DMS153 treated with DMSO at 0.1 percent for 48 hours (cell line): ENCODE measurements around the gene GSDMA.
"Not testable (repeated sequence)": the region's sequence is repeated elsewhere in the genome, so short reads cannot be mapped to it uniquely, and the experiment has no call there.

Experiments
- DNase-seq: peaks from one replicate; lab custom pipeline; 2025; ENCODE audit not compliant: unreplicated experiment; lab: John Stamatoyannopoulos, UW

Gene GSDMA

GRCh38 chr17:39928858-39929645 lies 33.8 kb upstream of the GSDMA start:
- DNase-seq = no peak

GRCh38 chr17:39929646-39930407 lies 33.0 kb upstream of the GSDMA start:
- DNase-seq = no peak

GRCh38 chr17:39933912-39934311 lies 28.9 kb upstream of the GSDMA start:
- DNase-seq = no peak

- DNase-seq = no peak
Measured at GRCh38 chr17:39934324-39934723, 28.5 kb upstream of the GSDMA start.

GRCh38 chr17:39935909-39936308 lies 26.9 kb upstream of the GSDMA start:
- no peak for DNase-seq

- DNase-seq = no peak
Measured at GRCh38 chr17:39937447-39937846, 25.4 kb upstream of the GSDMA start.

- DNase-seq = no peak
Measured at GRCh38 chr17:39938140-39938869, 24.5 kb upstream of the GSDMA start.

GRCh38 chr17:39939106-39939505 lies 23.7 kb upstream of the GSDMA start:
- DNase-seq = no peak

GRCh38 chr17:39939588-39940419 lies 23.0 kb upstream of the GSDMA start:
- no peak for DNase-seq

- no peak for DNase-seq
Measured at GRCh38 chr17:39943702-39944392, 19.0 kb upstream of the GSDMA start.

- DNase-seq = no peak
Measured at GRCh38 chr17:39944393-39944711, 18.5 kb upstream of the GSDMA start.

- no peak for DNase-seq
Measured at GRCh38 chr17:39946551-39947330, 16.1 kb upstream of the GSDMA start.

GRCh38 chr17:39948489-39948828 lies 14.3 kb upstream of the GSDMA start:
- not testable (repeated sequence) for DNase-seq

- no peak for DNase-seq
Measured at GRCh38 chr17:39949028-39949427, 13.8 kb upstream of the GSDMA start.

GRCh38 chr17:39950871-39951348 lies 11.9 kb upstream of the GSDMA start:
- DNase-seq = no peak

- no peak for DNase-seq
Measured at GRCh38 chr17:39951924-39952679, 10.7 kb upstream of the GSDMA start.

GRCh38 chr17:39952680-39953470 lies 9.9 kb upstream of the GSDMA start:
- DNase-seq = peak; percentile 80

- DNase-seq = no peak
Measured at GRCh38 chr17:39953471-39953888, 9.3 kb upstream of the GSDMA start.
